DND-41 (cell line): ENCODE measurements around the gene PAH.

Experiments used
- ATAC-seq: fragments of 200-7000 bp; cut with Tn5 transposase; 3 replicates; pipeline ENCODE4 v1.9.1; 2021; ENCODE audit warnings: low read depth; ENCODE audit not compliant: insufficient read depth
- DNase-seq: peaks from one replicate; pipeline ENCODE4 v3.0.0-alpha.2; 2020
- H2AFZ ChIP-seq: 2 replicates; pipeline ENCODE4 v1.6.0; 2012; ENCODE audit warnings: low read depth, low read length
- H3K27ac ChIP-seq: 2 replicates; pipeline ENCODE4 v1.5.1; 2012; ENCODE audit warnings: low read length, inconsistent platforms
- H3K27me3 ChIP-seq: fragments of 200-600 bp; sonication (generic); 2 replicates; pipeline ENCODE4 v1.6.0; 2012; ENCODE audit warnings: low read length, mild to moderate bottlenecking, inconsistent platforms; ENCODE audit not compliant: insufficient read depth, poor library complexity
- H3K36me3 ChIP-seq: 2 replicates; pipeline ENCODE4 v1.5.1; 2012; ENCODE audit warnings: low read length, inconsistent platforms; ENCODE audit not compliant: insufficient read depth
- H3K4me1 ChIP-seq: 2 replicates; pipeline ENCODE4 v1.5.1; 2012; ENCODE audit warnings: mild to moderate bottlenecking, low read length; ENCODE audit not compliant: insufficient read depth
- H3K4me2 ChIP-seq: 2 replicates; pipeline ENCODE4 v1.6.0; 2012; ENCODE audit warnings: mild to moderate bottlenecking, moderate library complexity, low read length, inconsistent platforms; ENCODE audit not compliant: insufficient read depth
- H3K4me3 ChIP-seq, 2 experiments: fragments of 200-600 bp in 1 of 2; shearing (Covaris generic) in 1 of 2; 2 replicates each; pipeline ENCODE4 v1.5.1; 2012 to 2016; ENCODE audit warnings: inconsistent platforms in 2 of 2, low read length in 2 of 2, mild to moderate bottlenecking in 2 of 2, low read depth in 1 of 2, moderate library complexity in 1 of 2
- H3K79me2 ChIP-seq: 2 replicates; pipeline ENCODE4 v1.6.0; 2012; ENCODE audit warnings: low read length, inconsistent platforms; ENCODE audit not compliant: insufficient read depth
- H3K9ac ChIP-seq: 2 replicates; pipeline ENCODE4 v1.6.0; 2012; ENCODE audit warnings: low read depth, mild to moderate bottlenecking, inconsistent platforms, low read length, moderate library complexity
- H3K9me3 ChIP-seq: 2 replicates; pipeline ENCODE4 v1.5.1; 2012; ENCODE audit warnings: low read length, moderate library complexity, mild to moderate bottlenecking, inconsistent platforms; ENCODE audit not compliant: insufficient read depth, severe bottlenecking
- H4K20me1 ChIP-seq: 2 replicates; pipeline ENCODE4 v1.6.0; 2012; ENCODE audit warnings: low read length; ENCODE audit not compliant: insufficient read depth
- EZH2 ChIP-seq: IDR thresholded peaks from 3 replicates; pipeline ENCODE4 v1.6.1; 2012; ENCODE audit warnings: borderline replicate concordance, low read depth, mild to moderate bottlenecking, moderate library complexity, low read length, inconsistent platforms; ENCODE audit not compliant: severe bottlenecking
- TF ChIP-seq, protein P1 (sequence below): IDR thresholded peaks from 2 replicates; pipeline ENCODE4 v1.5.1; 2012; ENCODE audit warnings: borderline replicate concordance, low read length, moderate library complexity, mild to moderate bottlenecking; ENCODE audit not compliant: poor library complexity, severe bottlenecking; ENCODE audit errors: extremely low read depth

PAH gene

DNA sequence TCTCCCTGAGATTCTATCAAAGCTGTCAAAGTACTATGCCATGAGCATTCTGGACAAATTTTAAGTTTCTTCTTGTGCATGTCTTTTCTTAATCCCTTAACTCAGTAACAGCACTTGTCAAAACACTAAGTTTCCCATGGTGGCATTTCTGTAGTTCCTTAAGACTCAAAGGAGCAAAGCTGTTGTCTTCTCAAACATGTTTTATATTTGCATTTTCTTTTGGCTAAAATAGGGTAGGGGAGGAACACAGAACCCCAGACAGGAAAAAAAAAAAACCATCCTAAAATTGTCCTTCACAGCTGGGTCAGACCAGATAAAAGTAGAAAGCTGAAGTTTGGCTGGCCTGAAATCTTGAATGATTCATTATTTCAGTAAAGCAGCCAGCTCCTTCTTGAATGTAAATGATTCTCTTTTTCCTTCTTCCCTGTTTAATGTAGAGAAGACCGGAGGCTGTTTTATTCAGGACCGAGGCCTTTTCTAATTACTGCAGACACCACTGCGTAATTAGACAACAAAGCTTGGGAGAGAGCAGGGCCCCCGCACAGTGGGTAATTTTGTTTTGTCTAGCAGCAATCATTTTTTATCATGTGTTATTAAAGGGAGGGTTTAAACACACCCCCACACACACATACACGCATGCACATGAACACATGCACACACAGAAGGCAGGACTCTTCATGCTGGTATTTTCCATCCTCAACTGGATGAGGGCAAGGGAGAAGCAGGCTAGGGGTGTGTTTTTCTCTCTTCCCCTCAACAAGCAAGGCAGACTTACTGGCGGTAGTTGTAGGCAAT lies 51.0 kb downstream of the PAH start:
- no peaks in the 10 kb centered on the region for H3K4me1 ChIP-seq
- no peaks in the 10 kb centered on the region for H3K27me3 ChIP-seq
- H3K79me2 ChIP-seq, result no peaks in the 10 kb centered on the region
- no peaks in the 10 kb centered on the region for H4K20me1 ChIP-seq
- TF ChIP-seq, protein P1, sequence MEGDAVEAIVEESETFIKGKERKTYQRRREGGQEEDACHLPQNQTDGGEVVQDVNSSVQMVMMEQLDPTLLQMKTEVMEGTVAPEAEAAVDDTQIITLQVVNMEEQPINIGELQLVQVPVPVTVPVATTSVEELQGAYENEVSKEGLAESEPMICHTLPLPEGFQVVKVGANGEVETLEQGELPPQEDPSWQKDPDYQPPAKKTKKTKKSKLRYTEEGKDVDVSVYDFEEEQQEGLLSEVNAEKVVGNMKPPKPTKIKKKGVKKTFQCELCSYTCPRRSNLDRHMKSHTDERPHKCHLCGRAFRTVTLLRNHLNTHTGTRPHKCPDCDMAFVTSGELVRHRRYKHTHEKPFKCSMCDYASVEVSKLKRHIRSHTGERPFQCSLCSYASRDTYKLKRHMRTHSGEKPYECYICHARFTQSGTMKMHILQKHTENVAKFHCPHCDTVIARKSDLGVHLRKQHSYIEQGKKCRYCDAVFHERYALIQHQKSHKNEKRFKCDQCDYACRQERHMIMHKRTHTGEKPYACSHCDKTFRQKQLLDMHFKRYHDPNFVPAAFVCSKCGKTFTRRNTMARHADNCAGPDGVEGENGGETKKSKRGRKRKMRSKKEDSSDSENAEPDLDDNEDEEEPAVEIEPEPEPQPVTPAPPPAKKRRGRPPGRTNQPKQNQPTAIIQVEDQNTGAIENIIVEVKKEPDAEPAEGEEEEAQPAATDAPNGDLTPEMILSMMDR, result no peak
- TF ChIP-seq EZH2, result no peak
- no peak overlapping the region for H2AFZ ChIP-seq
- DNase-seq (no peak), ATAC-seq (no peak)
- H3K9me3 ChIP-seq, result no peaks in the 10 kb centered on the region
- no peak overlapping the region for H3K27ac ChIP-seq
- no peak overlapping the region for H3K9ac ChIP-seq
- no peak overlapping the region for H3K4me3 ChIP-seq
- no peak overlapping the region for H3K4me2 ChIP-seq
- no peaks in the 10 kb centered on the region for H3K36me3 ChIP-seq

GRCh38 chr12:102862486-102862885 lies 54.6 kb downstream of the PAH start:
- Histone ChIP-seq H3K9me3 (no peaks in the 10 kb centered on the region), H3K79me2 (no peaks in the 10 kb centered on the region), H3K4me2 (no peak overlapping the region), H3K4me1 (no peaks in the 10 kb centered on the region), H3K36me3 (no peaks in the 10 kb centered on the region), H3K4me3 (no peak overlapping the region), H2AFZ (no peak overlapping the region), H4K20me1 (no peaks in the 10 kb centered on the region), H3K27me3 (no peaks in the 10 kb centered on the region), H3K27ac (no peak overlapping the region), H3K9ac (no peak overlapping the region)
- no peak for ATAC-seq
- TF ChIP-seq, protein P1, result no peak
- no peak for TF ChIP-seq EZH2
- DNase-seq, result no peak

- no peak overlapping the region for H3K9ac ChIP-seq
- no peaks in the 10 kb centered on the region for H3K79me2 ChIP-seq
- no peak for ATAC-seq
- no peak for DNase-seq
- H3K4me1 ChIP-seq, result no peaks in the 10 kb centered on the region
- H4K20me1 ChIP-seq, result no peaks in the 10 kb centered on the region
- no peak overlapping the region for H3K27ac ChIP-seq
- H3K9me3 ChIP-seq, result no peaks in the 10 kb centered on the region
- H3K4me3 ChIP-seq, result no peak overlapping the region
- H2AFZ ChIP-seq, result no peak overlapping the region
- no peaks in the 10 kb centered on the region for H3K27me3 ChIP-seq
- no peak overlapping the region for H3K4me2 ChIP-seq
- no peak for TF ChIP-seq EZH2
- TF ChIP-seq, protein P1, result no peak
- H3K36me3 ChIP-seq, result no peaks in the 10 kb centered on the region
These were observed 65.8 kb downstream of the PAH start for GRCh38 chr12:102851246-102851645.
